GM21526 (cell line): ENCODE data around the gene RGS6.

Source experiments
- ATAC-seq: cut with Tn5 transposase; IDR thresholded peaks from one replicate; pipeline ENCODE4 v1.9.1; 2021; ENCODE audit warnings: moderate library complexity; ENCODE audit not compliant: unreplicated experiment, low FRiP score

Gene RGS6

DNA sequence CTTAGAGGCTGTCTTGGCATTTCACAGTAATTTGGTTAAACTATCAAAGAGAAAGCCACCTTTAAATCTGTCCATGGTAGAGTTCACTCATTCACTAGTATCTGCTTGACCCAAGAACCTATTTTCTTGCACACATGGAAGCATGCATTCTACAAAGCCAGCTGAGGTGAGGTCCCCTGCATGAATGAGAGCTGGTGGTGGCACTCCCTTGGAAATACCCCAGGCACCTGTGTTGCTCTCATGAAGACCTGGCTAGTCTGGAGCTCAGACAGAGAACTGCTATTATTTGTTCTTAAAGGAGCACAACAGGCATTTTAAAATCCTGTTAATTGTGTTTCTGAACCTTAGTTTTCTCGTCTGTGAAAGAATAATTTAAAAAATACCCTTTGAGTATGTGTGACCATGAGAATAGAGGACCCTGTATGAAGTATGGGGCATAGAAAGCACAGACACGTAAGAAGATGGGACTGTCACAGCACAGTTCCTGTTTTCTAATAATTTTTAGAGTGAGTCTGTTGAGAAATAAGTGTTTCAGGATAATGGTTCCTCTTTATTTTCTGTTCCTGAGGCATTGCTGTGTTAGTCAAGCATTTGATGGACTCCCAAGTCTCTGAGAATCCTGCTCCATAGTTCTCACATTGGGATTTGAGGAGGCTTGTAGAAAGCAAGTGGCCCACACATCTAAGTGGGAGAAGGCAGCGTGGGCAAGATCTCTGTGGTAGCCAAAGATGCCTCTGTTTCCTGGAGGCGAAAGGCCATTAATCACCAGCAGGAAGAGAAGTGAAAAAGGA, 10.9 kb downstream of the RGS6 start:
- ATAC-seq: no peak

- no peak for ATAC-seq
Observed at GRCh38 chr14:71943695-71944018, 11.4 kb downstream of the RGS6 start.

GRCh38 chr14:71947947-71948500, 15.8 kb downstream of the RGS6 start:
- no peak for ATAC-seq

DNA sequence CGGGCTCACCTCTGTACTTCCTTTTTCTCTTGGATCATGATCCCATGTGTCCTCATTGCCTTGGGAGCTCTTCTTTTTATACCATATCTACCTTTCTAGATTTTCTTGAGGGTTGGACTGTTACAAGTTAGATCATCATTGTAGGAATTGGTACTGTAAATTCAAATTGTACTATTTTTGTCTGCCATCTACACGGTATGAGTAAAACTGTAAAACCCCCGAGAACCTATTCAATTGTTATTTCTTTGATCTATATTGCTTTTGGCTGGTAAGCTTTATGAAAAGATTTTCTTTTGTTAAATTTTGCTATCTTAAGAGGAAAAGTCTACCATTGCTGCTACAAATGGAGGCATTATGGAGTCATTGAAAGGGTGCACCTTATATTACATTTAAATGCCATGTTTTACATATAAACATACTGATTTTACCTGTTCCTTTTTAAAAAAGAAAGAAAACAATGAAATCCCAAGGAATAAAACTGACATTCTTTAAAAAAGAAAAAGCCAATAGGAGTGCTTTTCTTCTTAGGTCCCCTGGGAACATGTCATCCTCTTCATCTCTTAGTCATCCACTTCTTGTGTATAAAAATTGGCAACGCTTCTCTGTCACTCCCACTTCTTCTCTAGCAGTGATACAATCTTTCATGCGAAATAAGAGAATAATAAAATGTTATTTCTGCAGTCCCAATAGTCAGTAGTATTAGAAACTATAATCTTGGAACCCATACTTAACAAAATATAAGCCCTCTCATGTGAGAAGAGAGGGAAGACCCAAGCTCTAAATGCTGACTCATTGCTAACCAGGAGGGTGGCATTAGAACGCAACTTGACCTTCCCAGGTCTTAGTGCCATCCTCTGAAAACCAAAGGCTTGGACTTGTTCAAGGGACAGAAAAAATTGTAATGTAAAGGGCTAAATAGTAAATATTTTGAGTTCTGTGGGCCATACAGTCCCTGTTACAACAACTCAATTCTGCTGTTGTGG, 20.4 kb downstream of the RGS6 start:
- no peak for ATAC-seq

GRCh38 chr14:71956920-71957563, 24.8 kb downstream of the RGS6 start:
- no peak for ATAC-seq

- ATAC-seq: no peak
Observed at GRCh38 chr14:71959055-71959454, 26.8 kb downstream of the RGS6 start.

GRCh38 chr14:71960494-71961353, 28.5 kb downstream of the RGS6 start:
- ATAC-seq: no peak

DNA sequence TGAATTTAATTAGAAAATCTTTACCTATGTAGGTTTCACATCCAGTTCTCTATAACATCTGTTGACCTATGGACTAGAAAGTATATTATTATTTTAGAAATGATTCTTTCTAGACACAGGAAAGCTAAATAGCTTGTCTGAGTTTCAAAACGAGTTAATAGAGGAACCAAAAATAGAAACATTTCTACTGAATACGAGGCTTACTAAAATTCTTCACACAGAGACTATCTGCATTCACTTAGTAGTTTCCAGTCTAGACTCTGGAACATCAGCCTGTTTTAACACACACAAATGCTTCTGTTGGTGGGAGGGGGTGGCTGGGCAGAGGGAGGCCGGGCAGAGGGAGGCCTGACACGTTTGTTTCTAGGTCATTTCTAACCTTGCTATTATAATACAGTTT, 29.7 kb downstream of the RGS6 start:
- ATAC-seq: no peak

- no peak for ATAC-seq
Observed at GRCh38 chr14:71964716-71965115, 32.5 kb downstream of the RGS6 start.

GRCh38 chr14:71966528-71966927, 34.3 kb downstream of the RGS6 start:
- no peak for ATAC-seq

GRCh38 chr14:71967704-71968103, 35.5 kb downstream of the RGS6 start:
- no peak for ATAC-seq

GRCh38 chr14:71970272-71970671, 38.0 kb downstream of the RGS6 start:
- ATAC-seq: no peak

GRCh38 chr14:71985538-71986189, 53.4 kb downstream of the RGS6 start:
- no peak for ATAC-seq

DNA sequence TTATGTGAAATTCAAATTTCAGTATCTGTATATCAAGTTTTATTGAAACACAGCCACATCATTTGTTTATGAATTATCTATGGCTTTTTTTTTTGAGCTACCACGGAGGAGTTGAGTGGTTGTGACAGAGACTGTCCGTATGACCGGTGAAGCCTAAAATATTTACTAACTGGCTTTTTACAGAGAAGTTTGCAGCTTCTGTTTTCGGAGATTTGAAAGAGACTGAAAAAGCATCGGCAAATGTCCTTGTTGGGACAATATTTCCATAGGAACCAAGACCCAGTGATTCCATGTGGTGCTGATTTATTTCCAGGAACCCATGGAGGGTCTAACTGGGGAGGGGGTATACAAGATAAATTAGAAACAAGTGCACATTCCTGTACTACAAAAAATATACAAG, 56.2 kb downstream of the RGS6 start:
- ATAC-seq: no peak

DNA sequence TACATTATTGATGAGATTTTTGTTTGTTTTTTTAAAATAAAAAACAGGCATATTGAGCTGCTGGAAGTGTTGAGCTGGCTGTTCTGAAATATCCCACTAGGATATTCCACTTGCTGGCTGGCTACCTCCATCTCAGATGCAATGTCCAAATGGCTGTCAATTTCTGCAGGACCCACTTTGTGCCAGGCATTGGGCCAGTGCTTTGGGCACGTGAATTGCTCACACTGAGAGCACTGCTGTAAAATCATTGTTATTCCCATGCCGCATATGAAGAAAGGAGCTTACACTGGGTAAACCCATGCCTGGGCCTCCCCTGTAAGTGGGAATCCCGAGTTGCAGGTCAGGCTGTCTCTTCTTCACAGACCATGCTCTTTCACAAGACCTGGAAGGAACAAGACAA, 56.7 kb downstream of the RGS6 start:
- ATAC-seq: no peak

GRCh38 chr14:71994416-71994815, 62.2 kb downstream of the RGS6 start:
- no peak for ATAC-seq

DNA sequence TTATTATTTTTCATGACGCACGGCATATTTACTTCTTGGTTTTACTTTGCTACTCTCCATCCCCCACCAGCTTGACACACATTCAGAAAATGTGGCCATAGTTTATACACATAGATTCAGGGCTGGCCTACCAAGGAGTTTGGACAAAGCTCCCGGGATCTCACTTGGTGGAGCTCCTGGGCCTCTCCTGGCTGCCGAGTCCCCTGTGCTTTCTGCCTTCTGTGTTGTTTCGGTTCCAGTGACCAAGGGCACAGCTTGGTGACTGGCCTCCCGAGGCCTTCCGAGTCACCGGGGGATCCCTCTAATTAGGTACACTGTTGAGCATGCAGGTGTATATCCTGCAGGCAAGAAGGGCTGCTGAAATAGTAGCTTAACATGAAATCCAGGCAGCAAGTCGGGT, 63.5 kb downstream of the RGS6 start:
- ATAC-seq: no peak

GRCh38 chr14:71996610-71997009, 64.4 kb downstream of the RGS6 start:
- ATAC-seq: no peak

- no peak for ATAC-seq
Observed at GRCh38 chr14:72000907-72001306, 68.7 kb downstream of the RGS6 start.

GRCh38 chr14:72002731-72003130, 70.5 kb downstream of the RGS6 start:
- no peak for ATAC-seq
